Activated naive CD4-positive, alpha-beta T cell treated with anti-CD3 and anti-CD28 coated beads, Interleukin-2, amount 50 U/mL, for 72 hours (primary cell): ENCODE results near the gene RNF34. TPM values are rescaled to one million over a fixed set of nuclear protein-coding genes. Genes with fewer than 3 reads are reported as not detected.
A peak's percentile ranks its signal among the peaks of the same experiment; 100 is the strongest.
"Not testable (repeated sequence)": the region's sequence is repeated elsewhere in the genome, so short reads cannot be mapped to it uniquely, and the experiment has no call there.

Experiments
- ATAC-seq, 2 donors: fragments of 150-1000 bp; cut with Tn5 transposase; 2 replicates each; pipeline ENCODE4 v1.10.0; 2021; ENCODE audit warnings: mild to moderate bottlenecking in 2 of 2, moderate library complexity in 2 of 2
- DNase-seq, 2 donors: peaks; one replicate each; pipeline ENCODE4 v3.0.0; 2021 to 2022; ENCODE audit warnings: low spot score in 2 of 2
- H3K27ac Mint-ChIP-seq, 2 donors: one replicate each; pipeline ENCODE4 v1.8.0; 2022; ENCODE audit warnings: mild to moderate bottlenecking in 2 of 2, mixed read lengths in 2 of 2
- H3K36me3 Mint-ChIP-seq, 2 donors: one replicate each; pipeline ENCODE4 v1.8.0; 2022; ENCODE audit warnings: mixed read lengths in 2 of 2
- H3K9me3 Mint-ChIP-seq, 2 donors: one replicate each; pipeline ENCODE4 v1.8.0; 2022; ENCODE audit warnings: mixed read lengths in 2 of 2
- total RNA-seq, 2 donors: library from RNA; stranded (reverse); gene quantifications; one replicate each; pipeline ENCODE4 v1.2.3, GENCODE V29; 2022

RNF34 gene, protein sequence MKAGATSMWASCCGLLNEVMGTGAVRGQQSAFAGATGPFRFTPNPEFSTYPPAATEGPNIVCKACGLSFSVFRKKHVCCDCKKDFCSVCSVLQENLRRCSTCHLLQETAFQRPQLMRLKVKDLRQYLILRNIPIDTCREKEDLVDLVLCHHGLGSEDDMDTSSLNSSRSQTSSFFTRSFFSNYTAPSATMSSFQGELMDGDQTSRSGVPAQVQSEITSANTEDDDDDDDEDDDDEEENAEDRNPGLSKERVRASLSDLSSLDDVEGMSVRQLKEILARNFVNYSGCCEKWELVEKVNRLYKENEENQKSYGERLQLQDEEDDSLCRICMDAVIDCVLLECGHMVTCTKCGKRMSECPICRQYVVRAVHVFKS
- total RNA-seq = 10 to 100 TPM; 55.1 to 83.0 TPM

DNA sequence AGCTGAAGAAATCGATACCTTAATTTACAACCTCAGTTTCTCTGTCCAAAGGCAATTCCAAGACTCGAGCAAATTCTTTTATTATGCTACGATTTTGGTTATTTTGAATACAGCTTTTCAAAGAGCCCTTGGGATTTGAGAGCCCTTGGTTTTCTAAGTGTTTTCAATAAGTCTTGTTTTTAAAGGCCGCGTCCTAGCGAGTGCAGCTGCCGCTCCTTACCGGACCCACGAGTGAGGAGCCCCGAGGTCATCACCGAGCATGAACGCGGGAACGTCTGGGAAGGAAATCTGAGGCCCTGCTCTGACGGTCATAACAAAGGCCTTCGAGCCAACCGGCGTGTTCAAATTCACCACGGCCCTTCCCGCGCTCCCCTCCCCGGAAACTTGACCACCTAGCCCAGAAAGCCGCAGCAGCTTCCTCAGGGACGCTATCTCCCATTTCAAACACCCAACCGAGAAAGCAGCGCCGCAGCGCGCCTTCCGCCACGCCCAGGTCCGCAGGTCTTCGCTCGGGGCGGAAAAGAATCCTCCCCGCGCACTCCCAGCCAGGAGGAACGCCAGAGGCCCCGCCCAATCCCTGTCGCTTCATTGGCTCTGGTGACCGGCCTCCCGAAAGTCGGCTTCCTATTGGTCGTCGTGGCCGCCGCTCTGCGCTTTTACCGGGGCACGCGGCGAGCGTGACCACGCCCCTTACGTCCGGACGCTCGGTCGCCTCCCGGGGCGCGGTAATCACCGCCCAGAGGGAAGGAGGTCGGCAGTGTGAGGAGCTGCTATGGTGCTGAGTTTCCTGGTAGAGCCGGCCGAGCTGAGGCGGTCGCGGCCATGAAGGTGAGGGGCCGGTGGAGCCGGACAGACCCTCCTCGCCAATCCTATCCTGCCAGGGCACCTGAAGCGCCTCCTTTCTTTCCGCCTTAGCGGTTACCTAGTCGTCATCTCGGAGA, at the start of gene RNF34:
TSS of gene RNF34 (plus strand) at position 728 of the 941 bp plus-strand sequence. CDS start at position 823, 95 bp downstream.
- ATAC-seq = peak; percentile 88 to 90
- H3K27ac Mint-ChIP-seq = peak within 1 kb of the TSS; percentile 84 to 94
- peaks cover 6 to 9% of the 10 kb centered on the region in 2 donors for H3K36me3 Mint-ChIP-seq
- H3K9me3 Mint-ChIP-seq = no peaks in the 10 kb centered on the region
- DNase-seq = peak; percentile 97 to 99

DNA sequence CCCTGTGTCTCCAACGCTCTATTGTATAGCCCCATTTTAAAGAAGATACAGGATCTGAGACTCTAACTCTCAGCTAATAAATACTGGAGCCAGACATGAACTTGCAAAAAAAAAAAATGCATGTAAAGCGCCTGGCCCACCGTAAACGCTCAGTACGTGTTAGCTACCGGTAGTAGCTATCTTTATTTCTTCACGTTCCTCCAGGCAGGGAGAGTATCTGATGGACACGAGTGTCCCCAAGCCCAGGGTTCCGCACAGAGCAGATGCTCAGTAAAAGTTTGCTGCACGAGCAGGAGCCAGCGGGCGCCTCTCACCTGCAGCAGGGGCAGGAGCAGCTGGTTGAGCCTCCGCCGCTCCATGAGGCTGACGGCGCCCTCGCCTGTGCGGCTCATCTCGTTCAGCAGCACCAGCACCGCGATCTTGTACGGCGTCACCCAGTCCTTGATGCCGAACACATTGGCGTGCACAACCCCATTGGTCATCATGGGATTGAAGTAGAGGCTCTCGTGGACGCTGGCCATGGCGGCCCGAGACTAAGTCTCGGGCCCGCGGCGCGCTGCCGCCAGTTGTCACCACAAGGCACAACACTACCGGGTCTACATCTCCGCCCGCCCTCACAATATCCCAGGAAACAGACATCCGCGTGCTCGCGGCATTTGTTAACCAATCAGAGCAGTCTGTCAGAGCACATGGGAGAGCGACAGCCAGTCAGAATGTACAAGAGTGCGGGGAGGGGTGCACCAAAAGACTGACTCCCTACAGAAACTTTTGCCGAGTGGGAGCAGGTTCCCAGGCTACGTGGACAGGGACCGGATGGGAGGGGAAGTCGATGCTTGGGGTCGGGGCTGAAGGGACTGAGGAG, 47.9 kb upstream of the RNF34 start, which contains the start of gene ANAPC5:
TSS of gene ANAPC5 (minus strand) at position 592 of the 862 bp plus-strand sequence. CDS start at position 521, 71 bp downstream.
- ATAC-seq (peak; percentile 99 to 100), DNase-seq (peak; percentile 87 to 92)
- H3K27ac Mint-ChIP-seq = peak within 1 kb of the TSS; percentile 91 to 92
- H3K9me3 Mint-ChIP-seq = no peaks in the 10 kb centered on the region
- H3K36me3 Mint-ChIP-seq = peaks cover 5 to 11% of the 10 kb centered on the region in 2 donors

DNA sequence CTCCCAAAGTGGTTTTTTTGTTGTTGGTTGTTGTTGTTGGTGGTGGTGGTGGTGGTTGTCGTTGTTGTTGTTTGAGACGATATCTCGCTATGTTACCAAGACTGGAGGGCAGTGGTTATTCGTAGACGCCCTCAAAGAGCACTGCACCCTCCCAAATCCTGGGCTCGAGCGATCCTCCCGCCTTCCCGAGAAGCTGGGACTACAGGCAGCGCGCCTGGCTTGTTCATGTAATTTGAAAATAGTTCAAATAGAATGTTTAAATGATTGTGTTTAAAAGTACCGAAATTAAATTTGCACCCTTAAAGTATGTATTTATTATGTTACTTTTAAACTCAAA, 47.3 kb upstream of the RNF34 start:
- ATAC-seq (peak; percentile 11 to 39), DNase-seq (no peak)
- no peaks in the 10 kb centered on the region for H3K9me3 Mint-ChIP-seq
- H3K36me3 Mint-ChIP-seq = peaks cover 5 to 11% of the 10 kb centered on the region in 2 donors
- H3K27ac Mint-ChIP-seq = peak overlapping the region; percentile 91 to 92

DNA sequence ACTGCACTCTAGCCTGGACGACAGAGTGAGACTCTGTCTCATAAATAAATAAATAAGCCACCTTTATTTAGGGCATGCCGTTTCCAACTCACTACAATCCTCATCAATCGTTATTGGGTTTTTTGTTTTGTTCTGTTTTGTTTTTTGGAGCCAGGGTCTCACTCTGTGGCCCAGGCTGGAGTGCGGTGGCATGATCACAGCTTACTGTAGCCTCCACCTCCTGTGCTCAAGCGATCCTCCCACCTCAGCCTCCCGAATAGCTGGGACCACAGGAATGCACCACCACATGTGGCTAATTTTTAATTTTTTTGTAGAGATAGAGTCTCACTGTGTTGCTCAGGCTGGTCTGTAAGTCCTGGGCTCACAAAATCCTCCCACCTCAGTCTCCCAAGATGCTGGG, 44.1 kb upstream of the RNF34 start:
- Mint-ChIP-seq H3K9me3 (no peaks in the 10 kb centered on the region), H3K27ac (no peak overlapping the region), H3K36me3 (peaks cover 5 to 11% of the 10 kb centered on the region in 2 donors)
- DNase-seq = no peak
- no peak for ATAC-seq

DNA sequence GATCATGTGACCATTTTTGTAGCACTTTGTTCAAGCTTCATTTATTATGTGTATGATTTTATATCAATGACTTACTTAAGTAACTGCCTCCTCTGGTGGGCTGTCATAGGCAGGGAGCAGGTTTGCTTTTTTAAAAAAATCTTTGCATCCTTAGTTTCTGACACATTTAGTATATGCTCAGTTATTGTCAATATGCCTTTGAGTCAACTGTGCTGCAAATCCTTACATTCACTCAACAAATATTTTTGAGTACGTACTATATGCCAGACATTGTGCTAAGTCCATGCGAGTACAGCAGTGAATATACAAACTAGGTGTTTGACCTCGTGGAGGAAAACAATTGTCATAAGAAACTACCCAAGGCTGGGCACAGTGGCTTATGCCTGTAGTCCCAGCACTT, 43.3 kb upstream of the RNF34 start:
- ATAC-seq = no peak
- no peak for DNase-seq
- no peaks in the 10 kb centered on the region for H3K9me3 Mint-ChIP-seq
- peaks cover 4 to 9% of the 10 kb centered on the region in 2 donors for H3K36me3 Mint-ChIP-seq
- H3K27ac Mint-ChIP-seq = no peak overlapping the region

DNA sequence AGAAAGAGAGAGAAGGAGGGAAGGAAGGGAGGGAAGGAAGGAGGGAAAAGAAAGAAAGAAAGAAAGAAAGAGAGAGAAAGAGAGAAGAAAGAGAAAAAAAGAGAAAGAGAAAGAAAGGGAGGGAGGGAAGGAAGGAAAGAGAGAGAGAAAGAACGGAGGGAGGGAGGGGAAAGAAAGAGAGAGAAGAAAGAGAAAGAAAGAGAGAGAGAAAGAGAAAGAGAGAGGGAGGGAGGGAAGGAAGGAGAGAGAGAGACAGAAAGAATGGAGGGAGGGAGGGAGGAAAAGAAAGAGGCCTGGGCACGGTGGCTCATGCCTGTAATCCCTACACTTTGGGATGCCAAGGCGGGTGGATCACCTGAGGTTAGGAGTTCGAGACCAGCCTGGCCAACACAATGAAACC, 42.6 kb upstream of the RNF34 start:
- no peak overlapping the region for H3K27ac Mint-ChIP-seq
- ATAC-seq (no peak), DNase-seq (no peak)
- H3K9me3 Mint-ChIP-seq = no peaks in the 10 kb centered on the region
- peaks cover 0 to 3% of the 10 kb centered on the region in 2 donors for H3K36me3 Mint-ChIP-seq

DNA sequence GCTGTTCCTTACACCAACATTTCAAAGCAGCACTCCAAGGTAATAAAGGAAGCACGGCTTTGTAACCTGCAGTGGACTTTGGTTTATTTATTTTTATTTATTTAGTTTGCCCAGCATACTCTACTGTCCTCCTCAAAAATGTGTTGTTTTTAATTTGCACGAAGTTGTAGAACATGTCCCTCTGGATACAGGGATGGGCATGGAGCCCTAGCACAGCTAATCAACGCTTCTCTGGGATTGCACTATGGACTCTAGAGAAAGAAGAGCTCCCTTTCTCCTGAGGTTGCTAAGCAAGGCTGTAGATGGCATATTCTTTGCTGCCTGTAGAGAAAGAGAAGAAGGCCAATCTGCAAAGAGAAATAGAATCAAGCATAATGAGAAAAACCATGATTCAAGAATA, 41.8 kb upstream of the RNF34 start:
- H3K27ac Mint-ChIP-seq = no peak overlapping the region
- H3K9me3 Mint-ChIP-seq = no peaks in the 10 kb centered on the region
- ATAC-seq (no peak), DNase-seq (no peak)
- H3K36me3 Mint-ChIP-seq = no peaks in the 10 kb centered on the region

DNA sequence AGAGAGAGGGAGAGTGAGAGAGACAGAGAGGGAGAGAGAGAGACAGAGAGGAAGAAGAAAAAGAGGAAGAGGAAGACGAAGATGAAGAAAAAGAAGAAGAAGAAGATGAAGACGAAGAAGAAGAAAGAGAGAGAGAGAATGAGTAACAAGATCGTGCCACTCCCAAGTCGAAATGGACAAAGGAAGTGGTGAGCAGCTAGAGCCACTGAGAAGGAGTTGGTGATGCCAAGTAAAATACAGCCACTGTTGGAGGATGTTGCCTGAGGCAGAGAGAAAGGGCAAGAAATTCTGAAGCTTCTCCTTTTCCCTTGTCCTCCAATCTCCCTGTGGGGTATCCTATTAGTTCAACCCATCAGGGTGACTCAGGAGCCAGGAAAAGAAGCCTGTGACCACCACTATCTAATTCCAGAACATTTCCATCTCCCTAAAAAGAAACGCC, 35.2 kb upstream of the RNF34 start:
- no peak for DNase-seq
- H3K36me3 Mint-ChIP-seq = no peaks in the 10 kb centered on the region
- H3K9me3 Mint-ChIP-seq = no peaks in the 10 kb centered on the region
- no peak overlapping the region for H3K27ac Mint-ChIP-seq
- no peak for ATAC-seq

DNA sequence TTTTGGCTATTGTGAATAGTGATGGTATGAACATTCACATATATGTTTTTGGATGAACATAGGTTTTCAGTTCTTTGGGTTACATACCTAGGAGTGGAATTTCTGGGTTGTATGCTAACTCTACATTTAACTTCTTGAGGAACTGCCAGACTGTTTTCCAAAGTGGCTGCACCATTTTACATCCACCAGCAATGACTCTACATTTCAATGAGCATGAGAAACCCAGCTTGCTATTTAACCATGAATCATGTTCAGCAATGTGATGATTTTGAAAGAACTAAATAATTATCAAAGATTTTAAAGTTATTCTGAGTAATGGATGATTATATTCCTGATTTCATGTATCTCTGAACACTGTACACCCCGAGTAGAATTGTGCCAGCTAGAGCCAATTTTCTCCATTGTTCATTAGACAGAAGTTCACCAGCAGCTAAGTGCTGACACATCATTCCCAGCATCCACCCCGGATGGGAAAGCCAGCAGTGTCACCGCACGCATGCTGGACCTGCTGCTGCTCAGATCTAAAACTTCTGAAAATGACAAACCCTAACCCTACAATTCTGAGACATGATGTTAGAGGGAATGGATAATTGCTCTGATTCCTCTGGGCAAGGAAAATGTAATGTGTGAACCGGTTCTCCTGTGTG, 34.4 kb upstream of the RNF34 start:
- ATAC-seq = no peak
- Mint-ChIP-seq H3K9me3 (no peaks in the 10 kb centered on the region), H3K36me3 (no peaks in the 10 kb centered on the region), H3K27ac (no peak overlapping the region)
- DNase-seq = no peak

DNA sequence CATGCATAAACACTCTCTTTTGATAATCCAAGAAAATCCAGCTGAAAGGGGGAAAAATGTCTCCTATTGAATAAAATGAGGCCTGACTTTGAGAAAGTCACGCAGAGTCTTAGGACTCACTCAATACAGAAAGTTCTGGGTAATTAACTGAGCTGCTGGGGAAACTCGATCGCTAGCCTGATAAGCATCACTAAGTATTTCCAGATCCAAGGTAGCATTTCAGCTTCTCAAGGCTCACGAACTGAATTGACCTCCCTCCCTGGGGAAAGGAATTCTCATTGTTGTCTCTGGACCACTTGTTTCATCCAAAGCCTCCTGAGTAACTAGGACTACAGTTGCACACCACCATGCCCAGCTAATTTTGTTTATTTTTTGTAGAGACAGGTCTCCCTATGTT, 33.9 kb upstream of the RNF34 start:
- Mint-ChIP-seq H3K27ac (no peak overlapping the region), H3K36me3 (no peaks in the 10 kb centered on the region), H3K9me3 (no peaks in the 10 kb centered on the region)
- DNase-seq = no peak
- no peak for ATAC-seq

DNA sequence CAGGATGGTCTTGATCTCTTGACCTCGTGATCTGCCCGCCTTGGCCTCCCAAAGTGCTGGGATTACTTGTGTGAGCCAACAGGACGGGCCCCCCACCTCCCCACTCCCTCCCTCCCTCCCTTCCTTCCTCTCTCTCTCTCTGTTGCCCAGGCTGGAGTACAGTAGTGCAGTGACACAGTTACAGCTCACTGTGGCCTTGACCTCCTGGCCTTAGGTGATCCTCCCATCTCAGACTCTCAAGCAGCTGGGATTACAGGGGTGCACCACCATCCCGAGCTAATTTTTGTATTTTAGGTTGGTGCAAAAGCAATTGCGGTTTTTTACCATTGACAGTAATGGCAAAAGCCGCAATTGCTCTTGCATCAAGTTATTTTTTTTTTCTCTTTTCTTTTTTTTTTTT, 28.5 kb upstream of the RNF34 start:
- no peak for ATAC-seq
- Mint-ChIP-seq H3K36me3 (no peaks in the 10 kb centered on the region), H3K27ac (no peak overlapping the region), H3K9me3 (no peaks in the 10 kb centered on the region)
- DNase-seq = no peak

DNA sequence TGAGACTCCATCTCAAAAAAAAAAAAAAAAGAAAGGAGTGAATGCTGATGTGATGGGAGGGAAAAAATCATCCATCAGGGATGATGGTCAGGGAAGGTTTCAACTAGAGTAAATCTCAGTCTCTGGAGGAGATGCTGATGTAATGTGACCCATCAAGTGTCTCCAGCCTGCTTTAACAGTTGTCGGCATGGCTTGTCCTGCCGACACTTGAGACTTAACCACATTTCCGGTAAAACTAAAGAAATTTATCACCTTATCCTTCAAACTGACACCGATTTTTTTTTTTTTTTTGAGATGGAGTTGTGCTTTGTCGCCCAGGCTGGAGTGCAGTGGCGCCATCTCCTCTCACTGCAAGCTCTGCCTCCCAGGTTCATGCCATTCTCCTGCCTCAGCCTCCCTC, 26.2 kb upstream of the RNF34 start:
- no peak overlapping the region for H3K27ac Mint-ChIP-seq
- H3K9me3 Mint-ChIP-seq = no peaks in the 10 kb centered on the region
- ATAC-seq (no peak), DNase-seq (no peak)
- H3K36me3 Mint-ChIP-seq = no peaks in the 10 kb centered on the region

DNA sequence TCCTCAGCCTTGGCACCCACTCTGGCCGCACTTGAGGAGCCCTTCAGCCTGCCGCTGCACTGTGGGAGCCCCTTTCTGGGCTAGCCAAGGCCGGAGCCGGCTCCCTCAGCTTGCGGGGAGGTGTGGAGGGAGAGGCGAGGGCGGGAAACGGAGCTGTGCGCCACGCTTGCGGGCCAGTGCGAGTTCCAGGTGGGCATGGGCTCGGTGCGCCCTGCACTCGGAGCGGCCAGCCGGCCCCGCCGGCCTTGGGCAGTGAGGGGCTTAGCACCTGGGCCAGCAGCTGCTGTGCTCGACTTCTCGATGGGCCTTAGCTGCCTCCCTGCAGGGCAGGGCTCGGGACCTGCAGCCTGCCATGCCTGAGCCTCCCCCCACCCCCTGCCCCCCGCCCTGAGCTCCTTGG, 25.6 kb upstream of the RNF34 start:
- not testable (repeated sequence) for ATAC-seq, DNase-seq, H3K27ac Mint-ChIP-seq, H3K36me3 Mint-ChIP-seq, H3K9me3 Mint-ChIP-seq

DNA sequence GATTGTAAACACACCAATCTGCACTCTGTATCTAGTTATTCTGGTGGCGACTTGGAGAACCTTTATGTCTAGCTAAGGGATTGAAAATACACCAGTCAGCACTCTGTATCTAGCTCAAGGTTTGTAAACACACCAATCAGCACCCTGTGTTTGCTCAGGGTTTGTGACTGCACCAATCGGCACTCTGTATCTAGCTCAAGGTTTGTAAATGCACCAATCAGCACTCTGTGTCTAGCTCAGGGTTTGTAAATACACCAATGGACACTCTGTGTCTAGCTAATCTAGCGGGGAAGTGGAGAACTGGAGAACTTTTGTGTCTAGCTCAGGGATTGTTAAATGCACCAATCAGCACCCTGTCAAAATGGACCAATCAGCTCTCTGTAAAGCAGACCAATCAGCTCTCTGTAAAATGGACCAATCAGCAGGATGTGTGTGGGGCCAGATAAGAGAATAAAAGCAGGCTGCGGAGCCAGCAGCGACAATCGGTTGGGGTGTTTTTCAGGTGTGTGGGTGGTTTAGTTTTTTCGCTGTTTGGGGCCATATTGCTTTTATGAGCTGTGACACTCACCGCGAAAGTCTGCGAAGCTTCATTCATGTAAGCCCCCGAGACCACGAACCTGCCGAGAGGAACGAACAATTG, 24.9 kb upstream of the RNF34 start:
- not testable (repeated sequence) for H3K9me3 Mint-ChIP-seq, DNase-seq, H3K27ac Mint-ChIP-seq, H3K36me3 Mint-ChIP-seq, ATAC-seq

DNA sequence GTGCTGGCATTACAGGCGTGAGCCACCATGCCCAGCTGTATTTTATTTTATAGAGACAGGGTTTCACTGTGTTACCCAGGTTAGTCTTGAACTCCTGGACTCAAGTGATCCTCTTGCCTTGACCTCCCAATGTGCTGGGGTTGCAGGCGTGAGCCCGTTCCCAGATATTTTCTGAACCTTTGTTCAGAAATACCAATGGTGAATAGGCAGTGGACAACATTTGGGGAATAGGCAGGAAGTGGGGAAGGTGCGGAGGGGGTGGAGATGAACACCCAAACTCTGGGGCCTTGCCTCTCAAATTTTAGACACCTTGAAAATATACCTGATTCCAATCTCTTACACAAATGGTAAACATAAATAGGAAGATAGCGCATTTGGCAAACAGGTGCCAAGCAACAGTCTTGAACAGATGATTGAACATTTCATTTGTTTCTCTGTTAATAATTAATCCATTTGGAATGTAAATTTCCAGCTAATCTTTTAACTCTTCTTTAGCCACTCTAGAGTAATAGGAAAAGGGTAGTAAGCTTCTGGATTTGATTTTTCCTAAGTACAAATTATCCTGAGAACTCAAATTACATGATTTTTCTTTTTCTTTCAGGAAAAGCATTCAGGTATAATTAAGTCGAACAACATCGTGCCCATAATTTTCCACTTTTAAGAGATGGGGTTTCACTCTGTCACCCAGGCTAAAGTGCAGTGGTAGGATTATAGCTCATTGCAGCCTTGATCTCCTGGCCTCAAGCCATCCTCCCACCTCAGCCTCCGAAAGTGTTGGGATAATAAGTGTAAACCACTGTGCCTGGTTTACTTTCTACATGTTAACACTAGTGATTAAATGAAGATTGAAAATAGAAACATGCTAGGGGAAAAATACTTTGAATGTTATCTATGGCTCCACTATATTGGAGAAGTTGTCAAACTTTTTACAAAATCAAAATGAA, 22.9 kb upstream of the RNF34 start:
- no peaks in the 10 kb centered on the region for H3K36me3 Mint-ChIP-seq
- no peak for ATAC-seq
- no peaks in the 10 kb centered on the region for H3K9me3 Mint-ChIP-seq
- DNase-seq = no peak
- H3K27ac Mint-ChIP-seq = no peak overlapping the region
